ENCODE data around the gene SETD1A.
A peak's percentile ranks its signal among the peaks of the same experiment; 100 is the strongest.

Gene SETD1A

DNA sequence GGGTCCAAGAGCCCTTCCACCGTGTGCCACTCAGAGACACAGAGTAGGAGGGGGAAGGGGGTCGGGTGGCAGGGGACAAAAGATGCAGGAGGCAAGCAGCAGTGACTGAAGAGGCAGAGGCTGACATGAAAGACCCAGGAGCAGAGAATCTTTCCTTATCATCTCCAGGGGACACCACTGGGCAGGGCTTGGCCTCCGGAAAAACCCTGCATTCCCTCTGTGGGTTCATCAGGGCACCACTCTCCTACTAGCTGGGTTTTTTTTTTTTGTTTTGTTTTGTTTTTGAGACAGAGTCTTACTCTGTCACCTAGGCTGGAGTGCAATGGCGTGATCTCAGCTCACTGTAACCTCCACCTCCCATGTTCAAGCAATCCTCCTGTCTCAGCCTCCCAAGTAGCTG, 73.7 kb downstream of the SETD1A start:
- TF ChIP-seq, protein P1, sequence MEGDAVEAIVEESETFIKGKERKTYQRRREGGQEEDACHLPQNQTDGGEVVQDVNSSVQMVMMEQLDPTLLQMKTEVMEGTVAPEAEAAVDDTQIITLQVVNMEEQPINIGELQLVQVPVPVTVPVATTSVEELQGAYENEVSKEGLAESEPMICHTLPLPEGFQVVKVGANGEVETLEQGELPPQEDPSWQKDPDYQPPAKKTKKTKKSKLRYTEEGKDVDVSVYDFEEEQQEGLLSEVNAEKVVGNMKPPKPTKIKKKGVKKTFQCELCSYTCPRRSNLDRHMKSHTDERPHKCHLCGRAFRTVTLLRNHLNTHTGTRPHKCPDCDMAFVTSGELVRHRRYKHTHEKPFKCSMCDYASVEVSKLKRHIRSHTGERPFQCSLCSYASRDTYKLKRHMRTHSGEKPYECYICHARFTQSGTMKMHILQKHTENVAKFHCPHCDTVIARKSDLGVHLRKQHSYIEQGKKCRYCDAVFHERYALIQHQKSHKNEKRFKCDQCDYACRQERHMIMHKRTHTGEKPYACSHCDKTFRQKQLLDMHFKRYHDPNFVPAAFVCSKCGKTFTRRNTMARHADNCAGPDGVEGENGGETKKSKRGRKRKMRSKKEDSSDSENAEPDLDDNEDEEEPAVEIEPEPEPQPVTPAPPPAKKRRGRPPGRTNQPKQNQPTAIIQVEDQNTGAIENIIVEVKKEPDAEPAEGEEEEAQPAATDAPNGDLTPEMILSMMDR (IDR thresholded peaks at IDR 0.05; ENCODE audit: low read depth, low read length), result no peak
- no peak for TF ChIP-seq EZH2phosphoT487 (IDR thresholded peaks at IDR 0.05; ENCODE audit: low read depth)
- no peak overlapping the region for H3K27ac ChIP-seq (ENCODE audit: low read length)

DNA sequence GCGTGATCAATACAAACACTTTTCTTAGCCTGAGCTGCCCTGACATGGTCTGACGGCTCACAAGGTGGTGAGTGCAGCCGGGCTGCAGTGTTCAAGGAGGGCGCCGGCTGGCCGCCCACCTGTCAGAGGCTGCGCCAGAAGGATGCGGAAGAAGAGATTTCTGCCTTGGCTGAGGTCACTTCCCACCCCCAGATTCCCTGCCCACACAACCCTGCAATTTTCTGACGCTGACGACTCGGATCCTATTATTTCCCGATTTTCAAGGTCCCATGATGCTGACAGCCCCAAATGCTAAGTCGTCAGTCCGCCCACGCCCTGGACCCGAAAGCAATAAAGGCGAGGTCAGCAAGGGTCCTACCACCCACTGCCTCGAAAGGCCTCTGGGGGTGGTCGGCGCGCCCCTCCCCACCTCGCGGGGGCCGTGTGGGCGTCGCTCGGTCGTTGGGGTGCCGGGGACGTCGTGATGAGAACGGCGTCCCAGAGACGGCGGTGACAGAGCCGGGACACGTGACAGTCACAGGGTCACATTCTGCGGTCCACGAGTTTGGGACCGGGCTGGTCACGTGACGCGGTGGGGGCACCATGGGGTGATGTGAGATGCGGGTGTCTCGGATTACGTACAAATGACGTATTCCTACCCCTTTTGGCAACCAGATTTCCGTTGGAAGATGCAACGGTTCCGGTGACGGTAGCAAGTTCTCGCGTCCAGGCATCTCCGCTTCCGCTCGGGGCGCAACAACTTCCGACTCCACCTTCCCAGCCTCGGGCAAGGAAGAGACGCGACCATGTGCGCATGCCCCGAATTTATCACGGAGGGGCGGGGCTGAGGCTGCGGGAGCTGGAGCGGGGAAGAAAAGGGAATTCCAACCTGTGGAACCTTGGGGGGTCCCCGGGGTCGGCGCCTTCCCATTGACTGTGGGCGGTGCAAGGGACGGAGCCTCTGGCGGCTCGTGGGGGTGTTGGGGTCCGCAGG, 75.5 kb downstream of the SETD1A start, which contains the start of gene STX4:
TSS of gene STX4 (plus strand) at position 823 of the 973 bp plus-strand sequence. CDS start 248 bp downstream, outside the sequence.
- TF ChIP-seq EZH2phosphoT487 (IDR thresholded peaks at IDR 0.05; ENCODE audit: low read depth), result no peak
- TF ChIP-seq, protein P1 (IDR thresholded peaks at IDR 0.05; ENCODE audit: low read depth, low read length), result no peak
- Histone ChIP-seq H3K4me2 (ENCODE audit: low read length) (peak within 1 kb of the TSS; percentile 86), H3K27me3 (ENCODE audit: low read depth, low read length) (no peaks in the 10 kb centered on the region), H3K4me1 (ENCODE audit: low read length) (peaks cover 15% of the 10 kb centered on the region), H3K27ac (ENCODE audit: low read length) (peak within 1 kb of the TSS; percentile 35), H3K79me2 (ENCODE audit: low read length) (no peaks in the 10 kb centered on the region; the same call in 1 of the 2 replicates), H3K9ac (ENCODE audit: low read length) (peak within 1 kb of the TSS; percentile 73), H3K36me3 (replicated peaks; ENCODE audit: low read depth, low read length) (no peaks in the 10 kb centered on the region), H4K20me1 (ENCODE audit: insufficient read depth, low read length) (0 out of 2 replicates have a peak, but pooled peaks cover 4% of the 10 kb centered on the region), H2AFZ (ENCODE audit: low read depth, low read length) (peak within 1 kb of the TSS; percentile 85), H3K4me3 (ENCODE audit: low read length) (peak within 1 kb of the TSS; percentile 92), H3K9me3 (ENCODE audit: insufficient read depth, low read length) (no peaks in the 10 kb centered on the region)

More for the DNA sequence above, 73.7 kb downstream of the SETD1A start:
- H3K4me2 ChIP-seq (ENCODE audit: low read length), result no peak overlapping the region
- no peak overlapping the region for H3K9ac ChIP-seq (ENCODE audit: low read length)
- no peaks in the 10 kb centered on the region; the same call in 1 of the 2 replicates for H3K79me2 ChIP-seq (ENCODE audit: low read length)
- no peaks in the 10 kb centered on the region for H3K27me3 ChIP-seq (ENCODE audit: low read depth, low read length)
- peaks cover 15% of the 10 kb centered on the region for H3K4me1 ChIP-seq (ENCODE audit: low read length)
- H3K4me3 ChIP-seq (ENCODE audit: low read length), result no peak overlapping the region
- no peaks in the 10 kb centered on the region for H3K36me3 ChIP-seq (replicated peaks; ENCODE audit: low read depth, low read length)
- H2AFZ ChIP-seq (ENCODE audit: low read depth, low read length), result no peak overlapping the region
- H3K9me3 ChIP-seq (ENCODE audit: insufficient read depth, low read length), result no peaks in the 10 kb centered on the region
- H4K20me1 ChIP-seq (ENCODE audit: insufficient read depth, low read length), result 0 out of 2 replicates have a peak, but pooled peaks cover 4% of the 10 kb centered on the region

DNA sequence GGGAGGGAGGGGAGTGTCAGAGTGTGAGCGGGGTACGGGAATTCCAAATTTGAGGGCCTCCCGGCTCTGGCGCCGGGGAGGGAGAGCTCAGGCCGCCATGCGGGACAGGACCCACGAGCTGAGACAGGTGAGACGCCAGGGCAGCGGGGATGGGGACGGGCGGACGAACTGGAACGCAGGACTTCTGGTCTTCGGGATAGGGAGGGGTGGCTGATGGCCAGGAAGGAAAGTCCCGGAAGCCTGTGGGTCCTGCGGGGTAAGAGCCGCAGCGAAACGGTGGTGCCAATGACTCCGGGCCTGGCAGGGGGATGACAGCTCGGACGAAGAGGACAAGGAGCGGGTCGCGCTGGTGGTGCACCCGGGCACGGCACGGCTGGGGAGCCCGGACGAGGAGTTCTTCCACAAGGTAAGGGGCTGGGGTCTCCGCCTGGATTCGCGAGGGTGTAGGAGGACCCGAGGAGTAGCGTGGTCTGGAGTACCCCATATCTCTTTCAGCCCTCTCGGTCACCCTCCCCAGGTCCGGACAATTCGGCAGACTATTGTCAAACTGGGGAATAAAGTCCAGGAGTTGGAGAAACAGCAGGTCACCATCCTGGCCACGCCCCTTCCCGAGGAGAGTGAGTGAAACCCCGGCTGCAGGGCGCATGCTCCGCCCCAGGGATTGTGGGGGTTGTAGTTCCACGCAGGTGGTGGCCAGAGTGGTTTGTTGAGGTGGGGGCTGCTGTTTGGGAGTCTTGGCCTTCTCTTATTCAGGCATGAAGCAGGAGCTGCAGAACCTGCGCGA, 76.3 kb downstream of the SETD1A start:
- H3K4me3 ChIP-seq (ENCODE audit: low read length), result peak overlapping the region; percentile 92
- H3K27me3 ChIP-seq (ENCODE audit: low read depth, low read length), result no peaks in the 10 kb centered on the region
- peak overlapping the region; percentile 35 for H3K27ac ChIP-seq (ENCODE audit: low read length)
- H3K9me3 ChIP-seq (ENCODE audit: insufficient read depth, low read length), result no peaks in the 10 kb centered on the region
- peak overlapping the region; percentile 33; the same call in 1 of the 2 replicates for H2AFZ ChIP-seq (ENCODE audit: low read depth, low read length)
- H3K4me1 ChIP-seq (ENCODE audit: low read length), result peaks cover 15% of the 10 kb centered on the region
- TF ChIP-seq EZH2phosphoT487 (IDR thresholded peaks at IDR 0.05; ENCODE audit: low read depth), result no peak
- TF ChIP-seq, protein P1 (IDR thresholded peaks at IDR 0.05; ENCODE audit: low read depth, low read length), result no peak
- no peaks in the 10 kb centered on the region; the same call in 1 of the 2 replicates for H3K79me2 ChIP-seq (ENCODE audit: low read length)
- H4K20me1 ChIP-seq (ENCODE audit: insufficient read depth, low read length), result 0 out of 2 replicates have a peak, but pooled peaks cover 4% of the 10 kb centered on the region
- peak overlapping the region; percentile 73 for H3K4me2 ChIP-seq (ENCODE audit: low read length)
- H3K36me3 ChIP-seq (replicated peaks; ENCODE audit: low read depth, low read length), result no peaks in the 10 kb centered on the region
- H3K9ac ChIP-seq (ENCODE audit: low read length), result peak overlapping the region; percentile 73
